CD14-positive monocyte (primary cell): ENCODE data around the gene DMRTC2. TPM values are rescaled to one million over a fixed set of nuclear protein-coding genes. Genes with fewer than 3 reads are reported as not detected.

Experiments used
- DNase-seq, 3 donors: peaks; one replicate each; pipeline ENCODE4 v3.0.0-alpha.2; 2011 to 2022
- H2AFZ ChIP-seq: 2 replicates; pipeline ENCODE4 v1.6.0; 2012; ENCODE audit warnings: mild to moderate bottlenecking, low read depth, low read length, inconsistent platforms; ENCODE audit not compliant: insufficient read depth, poor library complexity, severe bottlenecking
- H3K27ac ChIP-seq, 2 donors: 1 replicate in 1 of 2; 2 replicates in 1 of 2; pipeline ENCODE4 v1.5.1; 2012 to 2013; ENCODE audit warnings: low read length in 2 of 2, control low read depth in 1 of 2, inconsistent platforms in 1 of 2, low read depth in 1 of 2, mild to moderate bottlenecking in 1 of 2
- H3K27me3 ChIP-seq, 2 donors: one replicate each; pipeline versions ENCODE4 v1.6.0 to v1.6.1; 2011 to 2013; ENCODE audit warnings: low read length in 2 of 2; ENCODE audit not compliant: control insufficient read depth in 2 of 2, insufficient read depth in 2 of 2
- H3K36me3 ChIP-seq, 2 donors: replicated peaks in 1 of 2; 1 replicate in 1 of 2; 2 replicates in 1 of 2; pipeline versions ENCODE4 v1.5.1 to v1.6.1; 2012 to 2013; ENCODE audit warnings: low read length in 2 of 2, control low read depth in 1 of 2, inconsistent platforms in 1 of 2, mild to moderate bottlenecking in 1 of 2; ENCODE audit not compliant: insufficient read depth in 2 of 2, control insufficient read depth in 1 of 2
- H3K4me1 ChIP-seq, 2 donors: 1 replicate in 1 of 2; 2 replicates in 1 of 2; pipeline versions ENCODE4 v1.5.1 to v1.6.1; 2012 to 2013; ENCODE audit warnings: low read length in 2 of 2, control low read depth in 1 of 2, inconsistent platforms in 1 of 2, mild to moderate bottlenecking in 1 of 2, moderate library complexity in 1 of 2; ENCODE audit not compliant: insufficient read depth in 2 of 2, control insufficient read depth in 1 of 2
- H3K4me2 ChIP-seq: replicated peaks from 2 replicates; pipeline ENCODE3; 2012; ENCODE audit warnings: low read length, moderate library complexity, mild to moderate bottlenecking; ENCODE audit not compliant: poor library complexity, severe bottlenecking; ENCODE audit errors: extremely low read depth
- H3K4me3 ChIP-seq, 3 experiments: fragments of 200-600 bp in 1 of 3; sonication (generic) in 1 of 3; replicated peaks in 1 of 3; 1 replicate in 2 of 3; 2 replicates in 1 of 3; pipeline ENCODE4 v1.5.1; 2011 to 2013; ENCODE audit warnings: low read length in 3 of 3, mild to moderate bottlenecking in 3 of 3, control low read depth in 2 of 3, low read depth in 2 of 3, inconsistent platforms in 1 of 3, moderate library complexity in 1 of 3
- H3K79me2 ChIP-seq: 2 replicates; pipeline ENCODE4 v1.6.0; 2012; ENCODE audit warnings: mild to moderate bottlenecking, control low read depth, inconsistent platforms, low read length, moderate library complexity; ENCODE audit not compliant: insufficient read depth
- H3K9ac ChIP-seq: 2 replicates; pipeline ENCODE4 v1.6.0; 2017; ENCODE audit warnings: low read length, mild to moderate bottlenecking; ENCODE audit not compliant: insufficient read depth, poor library complexity, severe bottlenecking
- H3K9me3 ChIP-seq, 2 donors: replicated peaks in 1 of 2; 1 replicate in 1 of 2; 2 replicates in 1 of 2; pipeline versions ENCODE4 v1.5.1 to v1.6.1; 2012 to 2013; ENCODE audit warnings: low read length in 2 of 2, control low read depth in 1 of 2; ENCODE audit not compliant: control insufficient read depth in 1 of 2, insufficient read depth in 1 of 2
- H4K20me1 ChIP-seq: 2 replicates; pipeline ENCODE4 v1.6.0; 2012; ENCODE audit warnings: mild to moderate bottlenecking, low read length, control low read depth, moderate library complexity; ENCODE audit not compliant: insufficient read depth
- H3K27ac Mint-ChIP-seq, 7 donors: one replicate each; pipeline ENCODE4 v1.8.0; 2020; ENCODE audit warnings: mild to moderate bottlenecking in 7 of 7, mixed read lengths in 7 of 7, moderate library complexity in 6 of 7, inconsistent platforms in 2 of 7
- H3K27me3 Mint-ChIP-seq, 3 donors: one replicate each; pipeline ENCODE4 v1.8.0; 2021 to 2022; ENCODE audit warnings: low read depth in 3 of 3, mild to moderate bottlenecking in 3 of 3, mixed read lengths in 3 of 3, moderate library complexity in 3 of 3, inconsistent platforms in 1 of 3
- H3K36me3 Mint-ChIP-seq, 2 donors: one replicate each; pipeline ENCODE4 v1.8.0; 2020; ENCODE audit warnings: mixed read lengths in 2 of 2, inconsistent platforms in 1 of 2, mild to moderate bottlenecking in 1 of 2
- H3K4me1 Mint-ChIP-seq: one replicate; pipeline ENCODE4 v1.8.0; 2020; ENCODE audit warnings: mild to moderate bottlenecking, mixed read lengths
- H3K4me3 Mint-ChIP-seq, 2 donors: one replicate each; pipeline ENCODE4 v1.8.0; 2020; ENCODE audit warnings: mild to moderate bottlenecking in 2 of 2, mixed read lengths in 2 of 2, moderate library complexity in 1 of 2
- H3K9me3 Mint-ChIP-seq, 7 donors: one replicate each; pipeline ENCODE4 v1.8.0; 2020 to 2022; ENCODE audit warnings: mixed read lengths in 7 of 7, mild to moderate bottlenecking in 6 of 7, moderate library complexity in 6 of 7, inconsistent platforms in 2 of 7
- CTCF ChIP-seq: fragments of 200-600 bp; IDR thresholded peaks from one replicate; pipeline ENCODE4 v1.8.0; 2022; ENCODE audit warnings: antibody characterized with exemption, mild to moderate bottlenecking
- WGBS: methylation state at CpG from one replicate; pipeline ENCODE4 v1.1.5; 2013; ENCODE audit warnings: missing lambda C conversion rate; ENCODE audit not compliant: insufficient coverage; 5-methylcytosine and 5-hydroxymethylcytosine counted together
- intact Hi-C, 2 donors: fragments of 100-400 bp; cut with micrococcal nuclease; formaldehyde crosslinking; loops; one replicate each; pipeline versions ENCODE4 v1.15.0 to v1.15.1; 2023
- polyA plus RNA-seq, 3 donors: library from polyadenylated mRNA; depleted of rRNA in 1 of 3; unstranded in 2 of 3; stranded (reverse) in 1 of 3; fragments of 300-500 nt in 2 of 3; fragments of >200 nt in 1 of 3; fragmentation: Illumina TruSeq in 2 of 3; gene quantifications; 1 replicate in 2 of 3; 2 replicates in 1 of 3; pipeline ENCODE4 v1.2.3, GENCODE V29; 2012 to 2021

The DMRTC2 gene
- polyA plus RNA-seq, 3 donors: not detected

DNA sequence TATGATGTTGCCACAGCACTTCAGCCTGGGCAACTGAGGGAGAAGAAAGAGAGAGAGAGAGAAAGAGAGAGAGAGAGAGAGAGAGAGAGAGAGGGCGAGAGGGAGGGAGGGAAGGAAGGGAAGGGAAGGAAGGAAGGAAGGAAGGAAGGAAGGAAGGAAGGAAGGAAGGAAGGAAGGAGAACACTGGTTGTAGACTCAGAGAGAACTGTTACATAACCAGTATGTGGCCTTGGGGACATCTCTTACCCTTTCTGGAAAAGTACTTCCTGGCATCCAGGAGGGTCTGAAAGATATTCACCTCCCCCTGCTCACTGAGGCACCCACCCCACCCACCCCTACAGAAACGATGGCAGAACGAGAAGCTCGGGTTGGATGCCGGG, 35.5 kb downstream of the DMRTC2 start:
- peaks cover 62% of the 10 kb centered on the region for H3K4me1 Mint-ChIP-seq
- no peak overlapping the region for H3K27ac ChIP-seq
- no peak overlapping the region for H2AFZ ChIP-seq
- no peak overlapping the region for H3K4me2 ChIP-seq
- peak overlapping the region in 2 of 7 donors; percentile 6 to 37 for H3K27ac Mint-ChIP-seq
- H3K79me2 ChIP-seq: peaks cover 23% of the 10 kb centered on the region
- H3K4me3 Mint-ChIP-seq: no peak overlapping the region
- H3K4me3 ChIP-seq: no peak overlapping the region
- intact Hi-C loops: loop anchor here in 1 of 2 donors (5.0 kb wide), 2 partner anchors 52 to 77 kb away; partner anchors contain the start of gene RABAC1
- no peak overlapping the region for H3K9ac ChIP-seq
- H3K27me3 ChIP-seq: no peaks in the 10 kb centered on the region
- no peak for TF ChIP-seq CTCF
- peaks cover 12% of the 10 kb centered on the region for H4K20me1 ChIP-seq
- peaks cover 62 to 77% of the 10 kb centered on the region in 2 donors for H3K4me1 ChIP-seq
- H3K9me3 Mint-ChIP-seq: peaks cover 0 to 4% (median 0%) of the 10 kb centered on the region in 7 donors
- H3K27me3 Mint-ChIP-seq: peaks cover 0 to 1% (median 0%) of the 10 kb centered on the region in 3 donors
- H3K9me3 ChIP-seq: no peaks in the 10 kb centered on the region
- H3K36me3 ChIP-seq: peaks cover 0 to 4% of the 10 kb centered on the region in 2 donors
- WGBS: no CpG with 5 or more reads among the region's 5 CpGs
- H3K36me3 Mint-ChIP-seq: peaks cover 2 to 5% of the 10 kb centered on the region in 2 donors
- no peak for DNase-seq

GRCh38 chr19:41882568-41883462, 38.0 kb downstream of the DMRTC2 start, which contains the start of gene ARHGEF1:
TSS of gene ARHGEF1 (plus strand) at chr19:41883184. CDS start at chr19:41888083, 4,899 bp downstream.
- Histone ChIP-seq H3K4me3 (peak within 1 kb of the TSS; percentile 75 to 98 (median 98)), H3K4me1 (peaks cover 62 to 77% of the 10 kb centered on the region in 2 donors), H3K4me2 (peak within 1 kb of the TSS; percentile 96), H3K36me3 (peaks cover 4 to 20% of the 10 kb centered on the region in 2 donors), H4K20me1 (peaks cover 37% of the 10 kb centered on the region), H3K79me2 (peaks cover 48% of the 10 kb centered on the region), H3K9me3 (no peaks in the 10 kb centered on the region), H3K27ac (peak within 1 kb of the TSS; percentile 86), H2AFZ (peak within 1 kb of the TSS; percentile 84), H3K9ac (peak within 1 kb of the TSS; percentile 80), H3K27me3 (no peaks in the 10 kb centered on the region)
- Mint-ChIP-seq H3K27me3 (peaks cover 0 to 1% (median 0%) of the 10 kb centered on the region in 3 donors), H3K9me3 (peaks cover 0 to 2% (median 0%) of the 10 kb centered on the region in 7 donors), H3K36me3 (peaks cover 11 to 17% of the 10 kb centered on the region in 2 donors), H3K4me3 (peak within 1 kb of the TSS; percentile 92 to 99), H3K4me1 (peaks cover 59% of the 10 kb centered on the region), H3K27ac (peak within 1 kb of the TSS; percentile 92 to 98 (median 95))
- DNase-seq: peak in 2 of 3 donors; percentile 52 to 55
- WGBS: under 1% methylated on average over 50 of the region's 80 CpGs
- intact Hi-C loops: loop anchor here (2.0 to 5.0 kb wide), 3 partner anchors 22 to 74 kb away; partner anchors contain the start of genes RPS19 (in 2 of the 2) and RABAC1 (in 1 of the 2)
- no peak for TF ChIP-seq CTCF
